GM12873 (cell line): ENCODE data around the gene LSP1.
A peak's percentile ranks its signal among the peaks of the same experiment; 100 is the strongest.

Experiments used
- TF ChIP-seq, protein P1 (sequence below): IDR thresholded peaks from 2 replicates; pipeline ENCODE4 v1.5.1; 2012; ENCODE audit warnings: low read depth, mild to moderate bottlenecking, moderate library complexity, low read length, control low read depth; ENCODE audit not compliant: insufficient read depth; ENCODE audit errors: missing control alignments

The LSP1 gene

DNA sequence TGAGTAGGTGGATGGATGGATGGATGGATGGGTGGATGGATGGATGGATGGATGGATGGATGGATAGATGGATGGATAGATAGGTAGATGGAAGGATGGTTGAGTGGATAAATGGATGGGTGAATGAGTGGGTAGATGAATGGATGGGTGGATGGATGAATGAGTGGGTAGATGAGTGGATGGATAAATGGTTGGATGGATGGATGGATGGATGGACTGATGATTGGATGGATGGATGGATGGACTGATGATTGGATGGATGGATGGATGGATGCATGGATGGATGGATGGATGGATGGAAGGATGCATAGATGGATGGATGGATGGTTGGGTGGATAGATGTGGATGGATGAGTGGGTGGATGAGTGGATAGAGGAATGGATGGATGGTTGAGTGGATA lies 31.3 kb upstream of the LSP1 start:
- TF ChIP-seq, protein P1, sequence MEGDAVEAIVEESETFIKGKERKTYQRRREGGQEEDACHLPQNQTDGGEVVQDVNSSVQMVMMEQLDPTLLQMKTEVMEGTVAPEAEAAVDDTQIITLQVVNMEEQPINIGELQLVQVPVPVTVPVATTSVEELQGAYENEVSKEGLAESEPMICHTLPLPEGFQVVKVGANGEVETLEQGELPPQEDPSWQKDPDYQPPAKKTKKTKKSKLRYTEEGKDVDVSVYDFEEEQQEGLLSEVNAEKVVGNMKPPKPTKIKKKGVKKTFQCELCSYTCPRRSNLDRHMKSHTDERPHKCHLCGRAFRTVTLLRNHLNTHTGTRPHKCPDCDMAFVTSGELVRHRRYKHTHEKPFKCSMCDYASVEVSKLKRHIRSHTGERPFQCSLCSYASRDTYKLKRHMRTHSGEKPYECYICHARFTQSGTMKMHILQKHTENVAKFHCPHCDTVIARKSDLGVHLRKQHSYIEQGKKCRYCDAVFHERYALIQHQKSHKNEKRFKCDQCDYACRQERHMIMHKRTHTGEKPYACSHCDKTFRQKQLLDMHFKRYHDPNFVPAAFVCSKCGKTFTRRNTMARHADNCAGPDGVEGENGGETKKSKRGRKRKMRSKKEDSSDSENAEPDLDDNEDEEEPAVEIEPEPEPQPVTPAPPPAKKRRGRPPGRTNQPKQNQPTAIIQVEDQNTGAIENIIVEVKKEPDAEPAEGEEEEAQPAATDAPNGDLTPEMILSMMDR, result no peak

DNA sequence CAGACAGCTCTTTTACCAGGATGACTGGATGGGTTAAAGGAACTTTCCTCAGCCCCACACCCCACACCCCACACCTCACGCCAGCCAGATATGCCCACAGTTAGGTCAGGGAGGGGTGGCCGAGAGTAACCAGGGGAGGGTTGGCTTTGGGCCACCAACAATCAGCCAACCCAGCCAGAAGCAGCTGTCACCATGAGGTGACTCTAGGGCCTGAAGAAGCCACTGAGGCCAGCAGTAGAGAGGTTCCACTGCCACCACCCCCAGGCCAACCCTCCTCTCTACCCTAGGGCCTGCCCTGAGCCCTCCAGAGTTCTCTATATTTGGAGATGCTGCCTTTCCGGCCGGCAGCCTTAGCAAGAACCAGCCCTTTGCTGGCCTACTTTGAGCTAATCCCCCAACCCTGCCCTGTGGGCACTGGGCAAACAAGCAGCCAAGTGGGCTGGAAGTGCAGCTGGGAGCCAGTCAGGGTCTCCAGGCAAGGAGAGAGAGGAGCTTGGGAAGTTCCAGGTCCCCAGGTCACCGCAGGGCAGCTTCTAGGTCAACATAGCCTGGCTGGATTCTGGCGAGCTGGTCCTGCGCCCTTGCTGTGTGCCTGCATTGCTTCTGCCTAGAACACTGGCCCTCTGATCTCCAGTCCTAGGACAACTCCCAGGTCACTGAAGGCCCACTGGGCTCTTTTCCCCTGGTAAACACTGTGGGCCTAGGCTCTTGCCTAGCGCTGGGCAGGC lies 30.1 kb upstream of the LSP1 start:
- TF ChIP-seq, protein P1, result no peak

DNA sequence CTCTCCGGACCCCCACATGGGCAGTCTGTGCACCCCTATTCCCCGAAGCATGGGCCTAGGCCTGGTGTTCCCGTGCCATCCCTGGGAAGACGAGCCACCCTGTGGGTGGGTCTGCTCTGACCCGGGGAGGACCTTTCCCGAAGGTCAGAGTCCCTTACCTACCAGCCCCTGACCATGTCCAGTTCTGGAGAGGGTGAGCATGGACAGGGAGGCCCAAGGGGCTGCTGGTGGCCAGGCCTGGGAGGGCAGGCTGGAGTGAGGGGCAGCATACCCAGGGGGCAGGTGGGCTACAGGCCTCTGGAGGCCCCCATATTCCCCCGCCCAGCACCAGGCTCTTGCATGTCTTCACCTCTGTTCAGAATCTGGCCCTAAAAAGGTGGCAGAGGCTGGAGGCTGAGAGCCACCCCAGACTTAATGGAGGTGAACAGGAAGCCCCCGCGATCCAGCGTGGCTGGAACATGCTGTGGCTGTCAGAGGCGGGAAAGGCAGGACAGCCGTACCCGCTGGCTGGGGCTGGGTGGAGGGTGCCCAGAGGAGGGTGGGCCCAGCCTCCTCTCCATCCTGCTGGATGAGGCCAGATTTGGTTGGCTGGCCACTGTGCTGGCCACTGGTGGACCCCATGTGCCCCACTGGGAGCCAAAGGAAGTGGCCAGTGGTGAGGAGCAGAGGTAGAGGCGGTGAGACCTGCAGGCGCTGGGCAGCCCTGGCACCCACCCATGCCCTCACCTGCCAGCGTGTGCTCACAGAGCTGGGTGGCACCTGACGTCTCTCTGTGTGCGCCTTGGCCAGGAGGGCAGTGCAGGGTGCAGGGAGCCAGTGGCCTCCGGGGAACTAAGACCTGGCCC lies 29.3 kb upstream of the LSP1 start:
- TF ChIP-seq, protein P1, result no peak

DNA sequence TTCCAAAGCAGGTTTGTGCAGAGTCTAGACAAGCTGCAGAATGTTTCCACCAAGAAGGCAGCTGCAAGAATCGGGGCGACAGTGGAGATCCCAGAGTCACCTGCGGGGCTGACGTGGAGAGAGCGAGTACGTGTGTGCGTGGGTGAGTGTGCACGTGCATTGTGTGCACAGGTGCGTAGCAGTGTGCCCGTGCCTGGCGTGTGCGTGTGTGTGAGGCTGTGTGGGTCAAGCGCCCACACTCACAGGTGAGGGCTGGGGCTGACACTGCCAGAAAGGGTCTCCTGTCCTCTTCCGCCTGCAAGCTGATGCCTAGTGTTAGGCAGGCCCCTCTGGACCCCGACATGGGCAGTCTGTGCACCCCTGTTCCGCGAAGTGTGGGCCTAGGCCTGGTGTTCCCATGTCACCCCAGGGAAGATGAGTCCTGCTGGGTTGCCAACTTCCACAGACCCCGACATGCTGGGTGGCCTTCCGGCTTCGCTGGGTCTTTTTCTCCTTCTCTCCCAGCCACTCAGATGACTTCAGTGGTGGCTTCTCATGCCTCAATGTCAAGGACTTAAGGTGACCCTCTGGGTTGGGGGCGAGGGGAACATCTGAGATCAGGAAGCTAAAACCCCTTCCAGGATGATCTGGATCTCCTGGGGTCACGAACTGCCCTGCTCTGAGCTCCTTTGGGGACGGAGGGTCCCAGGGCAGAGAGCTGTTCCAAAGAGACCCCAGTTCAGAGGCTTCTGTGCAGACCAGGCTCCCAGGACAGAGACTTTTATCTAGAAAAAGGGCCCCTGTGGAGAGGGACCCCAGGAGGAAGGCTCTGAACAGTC lies 28.5 kb upstream of the LSP1 start:
- TF ChIP-seq, protein P1, result no peak

DNA sequence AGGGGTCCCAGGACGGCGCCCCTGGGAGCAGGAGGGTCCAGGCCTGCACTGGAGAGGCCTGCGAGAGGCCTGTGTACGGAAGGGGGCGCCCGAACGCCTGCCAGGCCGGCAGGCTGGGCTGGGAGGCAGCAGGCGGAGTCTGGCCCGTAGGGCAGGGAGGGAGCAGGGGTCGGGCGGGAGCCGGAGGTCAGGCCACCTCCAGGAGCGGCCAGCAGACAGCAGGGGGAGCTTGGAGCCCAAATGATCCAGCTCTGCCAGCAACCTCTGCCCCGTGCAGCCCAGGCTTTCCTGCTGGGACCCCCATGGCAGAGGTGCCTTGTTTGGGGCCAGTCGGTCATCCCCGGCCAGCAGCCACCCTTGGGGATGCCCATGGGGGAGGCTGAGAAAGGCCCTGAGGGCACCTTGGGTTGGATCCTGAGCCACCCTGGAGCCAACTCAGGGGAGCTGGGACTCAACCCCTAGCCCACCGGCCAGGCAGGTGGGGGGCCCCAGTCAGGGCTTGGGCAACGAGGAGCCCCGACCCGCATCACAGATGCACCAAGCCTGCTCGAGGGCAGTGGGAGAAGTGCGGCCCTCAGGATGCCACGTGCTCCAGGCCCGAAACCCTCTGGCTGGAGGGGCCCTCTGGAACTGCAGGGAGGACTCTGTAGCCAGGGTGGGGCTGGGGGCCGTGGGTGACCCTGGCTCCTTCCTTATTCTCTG lies 27.7 kb upstream of the LSP1 start:
- TF ChIP-seq, protein P1, result peak; percentile 55

DNA sequence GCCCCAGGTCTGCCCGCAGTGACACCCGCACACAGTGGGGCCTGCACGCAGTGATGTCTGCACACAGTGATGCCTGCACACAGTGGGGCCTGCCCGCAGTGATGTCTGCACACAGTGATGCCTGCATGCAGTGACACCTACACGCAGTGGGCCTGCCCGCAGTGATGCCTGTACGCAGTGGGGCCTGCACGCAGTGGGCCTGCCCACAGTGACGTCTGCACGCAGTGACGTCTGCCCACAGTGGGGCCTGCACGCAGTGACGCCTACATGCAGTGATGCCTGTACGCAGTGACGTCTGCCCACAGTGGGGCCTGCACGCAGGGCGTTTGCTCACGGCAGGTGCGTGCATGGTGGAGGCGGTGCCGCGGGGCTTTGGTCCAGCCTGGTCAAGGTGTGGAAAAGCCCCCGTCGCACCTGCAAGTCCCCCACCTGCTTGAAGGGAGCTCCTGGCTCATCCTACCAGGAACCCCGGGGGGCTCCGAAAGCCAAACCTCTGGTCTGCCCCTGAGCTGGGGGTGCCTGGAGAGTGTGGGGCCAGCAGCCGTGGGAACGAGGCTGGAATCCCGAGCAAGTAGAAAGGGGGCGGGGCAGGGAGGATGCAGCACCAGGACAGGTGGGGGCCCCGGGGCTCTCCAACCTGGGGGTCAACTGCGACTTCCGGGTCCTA lies 27.0 kb upstream of the LSP1 start:
- TF ChIP-seq, protein P1, result no peak
